Measurements from ENCODE around the gene KLK10.

GRCh38 chr19:50968716-50969412, 50.6 kb downstream of the KLK10 start:
- TF ChIP-seq CTCF (IDR thresholded peaks at IDR 0.05) (no peak), POLR2A (IDR thresholded peaks at IDR 0.05) (no peak), POLR2AphosphoS5 (IDR thresholded peaks at IDR 0.05) (no peak), EP300 (IDR thresholded peaks at IDR 0.05) (no peak)

Data from gastroesophageal sphincter (tissue), 3 donors.